HG02973 (cell line): ENCODE measurements around the gene PGAM2.
A peak's percentile ranks its signal among the peaks of the same experiment; 100 is the strongest.
"Not testable (repeated sequence)": the region's sequence is repeated elsewhere in the genome, so short reads cannot be mapped to it uniquely, and the experiment has no call there.

Experiments
- ATAC-seq: cut with Tn5 transposase; IDR thresholded peaks from one replicate; pipeline ENCODE4 v1.9.1; 2021; ENCODE audit warnings: moderate library complexity; ENCODE audit not compliant: unreplicated experiment

PGAM2 gene

DNA sequence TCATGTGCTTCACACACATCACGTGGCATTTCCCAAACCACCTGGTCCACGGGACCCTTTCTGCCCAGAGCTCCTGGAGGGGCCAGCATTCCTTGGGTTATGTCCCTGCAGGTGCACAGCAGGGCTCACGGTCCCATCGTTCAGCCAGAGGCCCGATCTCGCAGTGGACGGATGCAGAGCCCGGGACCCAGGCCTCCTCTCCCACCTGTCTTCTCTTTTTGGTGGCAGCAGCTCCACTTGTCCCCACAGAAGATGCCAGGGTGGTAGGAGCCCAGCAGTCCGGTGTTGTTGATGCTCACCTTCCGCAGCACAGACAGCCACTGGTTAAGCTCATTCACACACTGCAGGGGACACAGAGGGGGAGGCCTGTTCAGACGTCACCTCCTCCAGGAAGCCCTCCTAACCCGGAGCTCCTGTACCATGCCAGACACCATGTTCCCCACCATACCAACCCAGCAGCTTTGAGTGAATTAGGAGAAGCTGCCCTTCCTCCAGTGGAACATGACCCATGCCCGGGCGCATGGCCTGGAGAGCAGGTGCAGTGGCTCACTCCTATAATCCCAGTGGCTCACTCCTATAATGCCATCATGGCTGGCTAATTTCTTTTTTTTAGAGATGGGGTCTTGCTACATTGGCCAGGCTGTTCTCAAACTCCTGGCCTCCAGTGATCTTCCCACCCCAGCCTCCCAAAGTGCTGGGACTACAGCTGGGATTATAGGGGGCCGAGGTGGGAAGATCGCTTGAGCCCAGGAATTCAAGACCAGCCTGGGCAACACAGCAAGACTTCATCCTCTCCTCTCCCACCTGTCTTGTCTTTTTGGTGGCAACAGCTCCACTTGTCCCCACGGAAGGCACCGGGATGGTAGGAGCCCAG, 31.2 kb downstream of the PGAM2 start:
- not testable (repeated sequence) for ATAC-seq

DNA sequence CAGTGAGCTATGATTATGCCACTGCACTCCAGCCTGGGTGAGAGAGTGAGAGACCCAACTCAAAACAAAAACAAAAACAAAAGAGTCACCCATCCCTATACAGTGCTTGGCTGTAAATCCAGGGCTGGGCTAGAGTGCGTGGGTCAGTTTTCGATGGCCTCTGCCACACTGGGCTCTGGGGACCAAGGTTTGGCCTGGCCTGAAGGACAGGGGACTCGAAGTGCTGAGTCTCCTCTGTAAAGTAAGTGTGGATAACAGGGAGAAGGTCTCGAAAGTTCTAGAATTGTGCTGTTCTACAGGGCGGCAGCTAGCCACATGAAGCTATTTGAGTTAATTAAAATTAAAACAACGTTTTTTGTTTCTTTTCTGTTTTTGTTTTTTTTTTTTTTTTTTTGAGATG, 33.3 kb downstream of the PGAM2 start:
- not testable (repeated sequence) for ATAC-seq

DNA sequence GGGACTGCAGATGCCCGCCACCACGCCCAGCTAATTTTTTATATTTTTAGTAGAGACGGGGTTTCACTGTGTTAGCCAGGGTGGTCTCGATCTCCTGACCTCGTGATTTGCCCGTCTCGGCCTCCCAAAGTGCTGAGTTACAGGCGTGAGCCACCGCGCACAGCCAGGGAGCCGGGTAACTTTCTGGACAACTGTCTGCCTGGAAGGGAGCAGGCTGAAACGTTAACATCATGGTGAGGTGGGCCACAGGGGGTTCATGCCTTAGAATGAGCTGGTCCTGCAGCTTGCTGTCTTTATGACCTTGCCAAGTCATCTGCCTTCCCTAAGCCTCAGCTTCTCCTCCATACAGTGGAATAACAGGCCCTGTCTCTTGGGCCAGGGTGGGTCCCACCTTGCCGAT, 34.0 kb downstream of the PGAM2 start:
- not testable (repeated sequence) for ATAC-seq

DNA sequence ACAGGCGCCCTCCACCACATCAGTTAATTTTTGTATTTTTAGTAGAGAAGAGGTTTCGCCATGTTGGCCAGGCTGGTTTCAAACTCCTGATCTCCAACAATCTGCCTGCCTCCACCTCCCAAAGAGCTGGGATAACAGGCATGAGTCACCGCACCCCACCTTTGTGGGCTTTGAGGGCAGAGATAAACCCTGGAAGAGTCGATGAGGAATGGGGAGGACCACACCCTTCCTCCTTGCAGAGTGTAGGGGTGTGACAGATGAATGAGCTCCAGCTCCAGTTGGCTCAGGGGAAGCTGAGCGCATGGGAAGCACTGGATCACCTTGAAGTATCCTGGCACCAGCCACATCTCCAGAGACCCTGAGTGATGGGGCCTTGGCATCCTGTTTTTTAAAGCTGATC, 35.3 kb downstream of the PGAM2 start:
- not testable (repeated sequence) for ATAC-seq

DNA sequence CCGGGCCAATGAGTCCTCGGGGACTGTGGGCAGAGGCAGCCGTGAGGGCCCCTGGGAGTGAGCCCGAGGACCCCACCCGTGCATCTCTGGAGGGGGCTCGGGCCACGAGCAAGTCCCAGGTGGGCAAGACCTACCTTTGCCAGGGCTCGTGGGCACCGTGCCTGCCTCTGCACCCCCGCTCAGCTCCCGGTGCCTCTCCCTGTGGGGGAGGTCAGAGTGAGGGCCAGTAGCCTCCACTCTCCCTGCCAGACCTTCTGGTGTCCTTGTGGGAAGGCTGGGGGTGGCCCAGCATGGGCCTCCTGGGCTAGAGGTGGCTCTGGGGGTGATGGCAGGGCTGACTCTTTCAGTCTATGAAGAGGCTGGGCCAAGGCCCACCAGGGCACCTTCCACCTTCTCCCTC, 35.9 kb downstream of the PGAM2 start:
- not testable (repeated sequence) for ATAC-seq

DNA sequence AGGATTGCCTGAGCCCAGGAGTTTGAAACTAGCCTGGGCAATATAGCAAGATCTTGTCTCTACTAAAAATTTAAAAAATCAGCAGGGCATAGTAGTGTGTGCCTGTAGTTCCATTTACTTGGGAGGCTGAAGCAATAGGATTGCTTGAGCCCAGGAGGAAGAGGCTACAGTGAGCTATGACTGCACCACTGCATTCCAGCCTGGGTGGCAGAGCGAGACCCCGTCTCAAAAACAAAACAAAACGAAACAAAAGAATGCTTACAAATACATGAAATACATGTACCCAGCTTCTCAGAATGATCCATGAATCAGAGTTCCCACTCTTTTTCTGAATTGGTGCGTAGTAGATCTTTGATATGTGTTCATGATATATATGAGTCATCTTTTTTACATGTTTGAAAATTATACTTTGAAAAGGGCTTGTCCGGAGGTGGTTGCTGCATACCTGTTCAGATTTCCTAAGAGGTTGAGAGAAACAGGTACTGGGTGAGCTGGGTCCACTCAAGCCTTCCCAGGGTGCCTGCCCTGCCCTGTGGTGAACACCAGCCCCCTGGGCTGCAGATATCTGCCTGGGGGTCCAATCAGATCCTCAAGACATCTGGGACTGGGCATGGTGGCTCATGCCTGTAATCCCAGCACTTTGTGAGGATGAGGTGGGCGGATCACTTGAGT, 42.4 kb downstream of the PGAM2 start:
- not testable (repeated sequence) for ATAC-seq

DNA sequence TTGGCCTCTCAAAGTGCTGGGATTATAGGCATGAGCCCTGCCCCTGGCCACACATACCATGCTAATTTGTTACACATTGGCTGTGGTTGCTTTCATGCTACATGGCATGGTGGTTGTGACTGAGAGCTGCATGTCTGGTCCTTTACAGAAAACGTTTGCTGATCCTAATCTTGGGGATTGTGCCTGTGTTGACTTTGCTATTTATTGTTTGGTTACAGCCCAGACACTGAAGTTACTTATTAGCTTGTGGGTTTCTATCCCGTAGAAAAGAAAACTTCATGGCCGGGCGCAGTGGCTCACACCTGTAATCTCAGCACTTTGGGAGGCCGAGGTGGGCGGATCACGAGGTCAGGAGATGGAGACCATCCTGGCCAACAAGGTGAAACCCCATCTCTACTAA, 43.3 kb downstream of the PGAM2 start:
- ATAC-seq, result not testable (repeated sequence)

DNA sequence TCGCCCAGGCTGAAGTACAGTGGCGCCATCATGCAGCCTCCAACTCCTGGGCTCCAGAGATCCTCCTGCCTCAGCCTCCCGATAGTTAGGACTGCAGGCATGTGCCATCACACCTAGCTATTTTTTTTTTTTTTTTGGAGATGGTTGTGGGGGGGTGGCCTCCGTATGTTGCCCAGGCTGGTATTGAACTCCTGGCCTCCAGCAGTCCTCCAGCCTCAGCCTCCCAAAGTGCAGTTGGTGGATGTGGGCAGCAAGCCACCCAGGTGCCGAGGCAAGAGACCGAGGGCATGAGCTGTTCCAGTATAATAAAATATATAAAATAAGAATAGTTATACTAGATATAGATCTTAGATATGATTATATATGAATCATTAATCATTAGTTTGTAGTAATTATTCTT, 45.5 kb downstream of the PGAM2 start:
- ATAC-seq, result not testable (repeated sequence)

DNA sequence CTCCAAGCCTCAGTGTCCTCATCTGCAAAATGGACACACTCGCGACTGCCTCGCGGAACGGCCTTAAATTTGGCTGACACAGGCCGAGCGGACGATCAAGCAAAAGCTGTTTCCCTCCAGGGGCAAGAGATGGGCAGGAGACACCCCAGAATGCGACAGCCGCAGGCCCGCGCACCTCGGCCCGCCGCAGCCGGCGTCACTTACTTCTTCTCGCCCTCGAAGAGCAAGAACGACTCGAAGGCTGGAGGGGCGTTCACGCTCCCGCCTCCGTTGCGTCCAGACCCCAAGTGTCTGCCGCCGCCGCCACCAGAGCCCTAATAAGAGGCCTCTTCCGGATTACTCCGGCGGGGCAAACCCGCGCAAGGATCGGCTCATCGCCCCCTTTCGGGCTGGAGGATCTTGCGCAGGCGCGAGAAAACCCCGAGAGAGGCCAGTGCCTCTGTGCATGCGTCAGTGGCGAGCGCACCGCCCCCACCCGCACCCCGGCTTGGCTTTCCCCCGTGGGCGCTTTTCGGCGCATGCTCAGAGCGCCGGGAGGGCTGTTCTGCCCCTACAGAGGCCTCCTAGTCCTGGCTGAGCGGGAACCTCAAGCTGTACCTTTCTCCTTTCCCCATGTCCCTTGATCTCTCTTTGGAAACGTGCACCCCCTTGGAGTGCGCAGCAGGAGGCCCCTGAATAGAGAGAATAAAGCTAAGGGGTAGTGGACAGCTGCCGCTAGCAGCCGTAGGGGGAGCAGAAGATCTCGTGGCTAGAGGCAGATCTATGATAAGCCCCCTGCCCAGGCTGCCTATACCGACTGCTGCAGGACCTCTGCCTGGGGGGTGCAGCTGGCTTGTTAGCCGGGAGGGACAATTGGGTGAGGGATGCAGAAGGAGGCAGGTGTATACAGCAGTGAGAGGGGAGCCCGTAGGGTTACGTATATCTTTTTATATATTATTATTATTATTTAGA, 46.2 kb downstream of the PGAM2 start:
- peak; percentile 87 for ATAC-seq

DNA sequence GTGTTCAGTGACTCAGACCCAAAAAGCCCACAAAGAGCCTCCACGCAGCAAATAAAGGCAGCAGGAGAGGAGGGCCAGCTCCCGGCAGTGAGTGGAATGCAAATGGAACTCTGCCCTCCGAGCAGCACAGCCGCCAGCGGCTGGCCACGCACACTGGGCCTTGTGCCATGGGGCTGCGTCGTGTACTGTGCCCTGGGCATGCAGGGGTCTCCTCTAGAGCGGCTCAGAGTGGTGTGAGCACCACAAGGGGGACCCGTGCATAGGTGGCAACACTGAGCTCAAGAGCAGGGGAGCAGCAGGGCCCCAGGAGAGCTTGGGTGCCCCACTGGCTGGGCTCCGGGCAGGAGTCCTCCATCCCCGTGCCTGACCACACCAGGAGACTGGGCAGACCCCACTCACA, 50.3 kb downstream of the PGAM2 start:
- not testable (repeated sequence) for ATAC-seq
